22Rv1 (cell line): Measurements from ENCODE around the gene REXO1.

Source experiments
- H3K27ac ChIP-seq: fragments of 450-650 bp; 2 replicates; pipeline ENCODE4 v1.5.1; 2017
- ZFX ChIP-seq: fragments of 450-650 bp; IDR thresholded peaks from 2 replicates; pipeline ENCODE4 v1.6.1; 2017; ENCODE audit warnings: antibody characterized with exemption, borderline replicate concordance
- TF ChIP-seq, protein P1 (sequence below): fragments of 450-650 bp; IDR thresholded peaks from 2 replicates; pipeline ENCODE4 v1.5.1; 2017; ENCODE audit warnings: mild to moderate bottlenecking

REXO1 gene

DNA sequence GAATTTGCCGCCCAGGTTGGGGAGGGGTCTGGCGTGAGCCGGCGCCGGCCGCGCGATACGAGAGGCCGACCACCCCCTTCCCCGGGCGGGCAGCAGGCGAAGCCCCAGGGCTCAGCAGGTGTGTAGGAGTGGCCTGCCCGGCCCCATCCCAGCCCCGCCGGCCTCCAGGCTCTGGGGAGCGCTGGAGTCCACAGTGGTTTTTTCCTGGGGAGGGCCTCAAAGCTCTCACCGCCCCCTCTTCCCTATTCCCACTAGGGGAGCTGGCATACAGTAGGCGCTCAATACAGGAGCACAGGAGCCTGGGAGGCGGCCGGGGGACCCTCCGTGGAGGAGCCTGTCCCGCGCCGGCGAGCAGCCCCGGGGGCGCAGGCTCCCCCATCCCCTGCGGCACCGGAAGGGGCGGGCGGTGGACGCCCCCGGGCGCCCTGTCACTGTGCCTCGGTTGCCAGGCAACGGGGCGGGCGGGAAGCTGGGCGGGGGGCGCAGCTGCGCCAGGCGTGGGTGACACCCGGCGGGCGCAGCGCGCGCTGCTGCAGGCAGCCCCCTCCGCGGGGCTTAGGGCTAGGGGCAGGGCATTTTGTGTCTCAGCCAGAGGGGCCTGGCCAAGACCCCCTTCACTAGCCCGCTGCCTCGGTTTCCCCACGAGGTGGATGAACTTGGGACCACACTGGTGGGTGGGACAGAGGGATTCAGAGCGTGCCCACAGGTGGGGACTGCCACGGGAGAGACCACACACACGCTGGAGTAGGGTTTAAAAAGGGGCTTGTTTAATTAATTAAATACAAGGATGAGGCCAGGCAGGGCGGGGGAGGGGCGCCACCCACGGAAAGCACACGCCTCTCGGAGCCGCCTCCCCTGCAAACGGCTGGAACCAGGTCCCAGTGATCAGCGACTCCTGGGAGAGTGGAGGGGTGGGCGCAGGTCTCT lies 3.6 kb upstream of the REXO1 start:
- no peak for TF ChIP-seq ZFX
- TF ChIP-seq, protein P1, sequence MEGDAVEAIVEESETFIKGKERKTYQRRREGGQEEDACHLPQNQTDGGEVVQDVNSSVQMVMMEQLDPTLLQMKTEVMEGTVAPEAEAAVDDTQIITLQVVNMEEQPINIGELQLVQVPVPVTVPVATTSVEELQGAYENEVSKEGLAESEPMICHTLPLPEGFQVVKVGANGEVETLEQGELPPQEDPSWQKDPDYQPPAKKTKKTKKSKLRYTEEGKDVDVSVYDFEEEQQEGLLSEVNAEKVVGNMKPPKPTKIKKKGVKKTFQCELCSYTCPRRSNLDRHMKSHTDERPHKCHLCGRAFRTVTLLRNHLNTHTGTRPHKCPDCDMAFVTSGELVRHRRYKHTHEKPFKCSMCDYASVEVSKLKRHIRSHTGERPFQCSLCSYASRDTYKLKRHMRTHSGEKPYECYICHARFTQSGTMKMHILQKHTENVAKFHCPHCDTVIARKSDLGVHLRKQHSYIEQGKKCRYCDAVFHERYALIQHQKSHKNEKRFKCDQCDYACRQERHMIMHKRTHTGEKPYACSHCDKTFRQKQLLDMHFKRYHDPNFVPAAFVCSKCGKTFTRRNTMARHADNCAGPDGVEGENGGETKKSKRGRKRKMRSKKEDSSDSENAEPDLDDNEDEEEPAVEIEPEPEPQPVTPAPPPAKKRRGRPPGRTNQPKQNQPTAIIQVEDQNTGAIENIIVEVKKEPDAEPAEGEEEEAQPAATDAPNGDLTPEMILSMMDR: no peak
- peak overlapping the region; percentile 93; the same call in 1 of the 2 replicates for H3K27ac ChIP-seq

DNA sequence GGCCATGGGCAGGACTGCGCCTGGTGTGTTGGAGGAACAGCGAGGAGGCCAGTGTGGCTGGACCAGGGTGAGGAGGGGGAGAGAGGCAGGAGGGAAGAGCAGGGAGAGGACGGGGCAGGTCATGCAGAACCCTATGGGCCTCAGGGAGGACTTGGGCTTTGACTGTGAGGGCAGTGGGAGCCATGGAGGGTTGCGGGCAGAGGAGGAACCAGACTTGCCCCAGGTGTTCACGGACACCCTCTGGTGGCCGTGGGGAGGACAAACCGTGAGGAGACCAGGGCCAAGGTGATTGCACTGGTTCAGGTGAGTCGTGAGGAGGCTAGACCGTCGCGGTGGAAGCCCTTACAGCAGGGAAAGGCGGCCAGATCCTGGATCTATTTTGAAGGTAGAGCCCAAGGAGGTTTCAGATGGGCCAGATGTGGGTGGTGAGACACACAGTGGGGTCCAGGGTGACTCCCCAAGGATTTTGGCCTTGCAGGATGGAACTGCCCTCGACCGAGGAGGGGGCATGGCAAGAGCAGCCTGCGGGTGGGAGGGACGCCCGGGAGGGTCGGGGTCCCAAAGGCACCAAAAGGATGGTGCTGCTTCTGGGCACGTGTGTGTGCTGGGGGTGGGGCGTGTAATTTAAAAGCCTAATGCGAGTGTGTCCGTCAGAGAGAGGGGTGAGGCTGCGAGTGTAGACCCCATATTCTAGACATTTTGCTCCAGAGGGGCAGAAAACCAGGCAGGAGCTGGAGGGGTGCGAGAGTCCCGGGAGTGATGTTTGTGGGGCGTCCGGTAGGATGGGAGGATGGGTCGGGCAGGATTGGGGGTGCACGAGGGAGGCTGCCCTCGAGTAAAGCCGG lies 2.7 kb upstream of the REXO1 start:
- H3K27ac ChIP-seq: peak overlapping the region; percentile 30

DNA sequence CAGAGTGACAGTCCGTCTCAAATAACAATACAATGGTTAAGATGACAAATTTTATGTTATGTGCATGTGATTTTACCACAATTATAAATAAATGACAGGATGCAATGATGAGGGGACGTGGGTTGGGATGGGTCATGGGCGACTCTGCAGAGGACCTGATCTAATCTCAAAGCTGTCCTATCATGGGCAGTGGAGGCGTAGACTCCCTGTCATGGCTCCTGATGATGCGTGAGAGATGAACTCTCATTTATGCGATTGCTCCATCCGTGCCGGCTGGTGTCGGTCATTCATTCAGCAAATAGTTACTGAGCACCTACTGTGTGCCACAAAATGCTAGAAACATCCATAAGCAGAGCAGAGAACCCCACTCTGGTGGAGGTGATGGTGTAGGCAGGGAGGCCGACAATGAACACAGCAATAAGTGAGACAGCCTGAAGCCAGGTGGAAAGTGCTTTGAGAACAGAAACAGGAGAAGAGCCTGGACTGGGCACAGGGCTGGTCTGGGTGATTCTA lies 1.7 kb upstream of the REXO1 start:
- H3K27ac ChIP-seq: peak overlapping the region; percentile 30
- TF ChIP-seq, protein P1: no peak
- TF ChIP-seq ZFX: no peak

More for the DNA sequence above, 2.7 kb upstream of the REXO1 start:
- no peak for TF ChIP-seq ZFX
- TF ChIP-seq, protein P1: peak; percentile 23

- TF ChIP-seq, protein P1: no peak
- TF ChIP-seq ZFX: no peak
- peak overlapping the region; percentile 91 for H3K27ac ChIP-seq
Observed at GRCh38 chr19:1849132-1849474, 820 bp upstream of the REXO1 start.

- TF ChIP-seq ZFX: no peak
- TF ChIP-seq, protein P1: no peak
- H3K27ac ChIP-seq: peak overlapping the region; percentile 91
Observed at GRCh38 chr19:1847684-1848398, 442 bp downstream of the REXO1 start.

- H3K27ac ChIP-seq: peak overlapping the region; percentile 91
- TF ChIP-seq, protein P1: no peak
- TF ChIP-seq ZFX: no peak
Observed at GRCh38 chr19:1847348-1847683, 967 bp downstream of the REXO1 start.
